Thyroid gland (tissue), 4 donors: ENCODE data around the gene HOXC6.

Source experiments
- POLR2A ChIP-seq, 2 donors: fragments of 450-650 bp; IDR thresholded peaks; one replicate each; pipeline ENCODE4 v1.6.1; 2017; ENCODE audit warnings: antibody characterized with exemption in 2 of 2, mild to moderate bottlenecking in 2 of 2, moderate library complexity in 1 of 2
- TF ChIP-seq, protein P1 (sequence below), 6 experiments: fragments of 200-600 bp in 3 of 6; fragments of 450-650 bp in 3 of 6; sonication (generic) in 3 of 6; IDR thresholded peaks; one replicate each; pipeline ENCODE4 v1.5.1; 2016 to 2019; ENCODE audit warnings: antibody characterized with exemption in 6 of 6, mild to moderate bottlenecking in 2 of 6, inconsistent platforms in 1 of 6, moderate library complexity in 1 of 6

DNA sequence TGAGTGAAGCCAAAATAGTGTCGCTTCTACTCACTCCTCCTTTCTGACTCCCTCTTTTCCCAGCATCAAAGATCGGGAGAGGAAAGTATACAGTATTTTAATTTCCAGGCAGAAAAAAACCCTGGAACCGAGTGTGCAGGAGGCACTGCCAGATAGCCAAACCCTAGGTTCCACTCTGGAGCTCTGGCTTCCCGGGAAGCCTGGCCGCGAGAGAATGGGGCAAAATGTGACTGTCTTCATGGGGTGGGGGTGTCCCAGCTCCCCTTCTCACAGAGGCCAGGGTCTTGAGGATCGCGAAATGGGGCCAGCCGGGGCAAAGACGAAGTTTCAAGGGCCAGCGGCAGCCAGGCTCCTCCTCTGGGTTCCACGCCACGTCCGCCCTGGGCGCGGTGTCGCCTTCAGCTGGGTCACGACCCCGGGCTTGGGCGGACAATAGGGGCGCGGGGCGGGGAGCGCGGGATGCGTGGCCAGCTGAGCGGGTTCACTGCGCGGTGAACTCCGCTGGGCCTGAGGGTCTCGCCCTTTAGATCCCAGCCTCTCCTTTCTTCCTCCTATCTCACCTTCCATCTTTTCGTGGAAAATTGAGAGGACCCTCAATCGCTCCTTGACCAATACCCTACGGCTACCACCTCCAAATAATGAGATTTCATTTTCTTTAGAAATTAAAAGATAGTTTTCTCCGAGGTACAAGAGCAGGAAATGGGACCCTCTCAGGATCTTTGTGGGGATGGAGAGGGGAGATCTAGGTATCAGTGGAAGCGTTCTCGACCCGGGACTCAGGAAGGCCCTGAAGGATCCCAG is 32.1 kb downstream of the HOXC6 start:
- TF ChIP-seq, protein P1, sequence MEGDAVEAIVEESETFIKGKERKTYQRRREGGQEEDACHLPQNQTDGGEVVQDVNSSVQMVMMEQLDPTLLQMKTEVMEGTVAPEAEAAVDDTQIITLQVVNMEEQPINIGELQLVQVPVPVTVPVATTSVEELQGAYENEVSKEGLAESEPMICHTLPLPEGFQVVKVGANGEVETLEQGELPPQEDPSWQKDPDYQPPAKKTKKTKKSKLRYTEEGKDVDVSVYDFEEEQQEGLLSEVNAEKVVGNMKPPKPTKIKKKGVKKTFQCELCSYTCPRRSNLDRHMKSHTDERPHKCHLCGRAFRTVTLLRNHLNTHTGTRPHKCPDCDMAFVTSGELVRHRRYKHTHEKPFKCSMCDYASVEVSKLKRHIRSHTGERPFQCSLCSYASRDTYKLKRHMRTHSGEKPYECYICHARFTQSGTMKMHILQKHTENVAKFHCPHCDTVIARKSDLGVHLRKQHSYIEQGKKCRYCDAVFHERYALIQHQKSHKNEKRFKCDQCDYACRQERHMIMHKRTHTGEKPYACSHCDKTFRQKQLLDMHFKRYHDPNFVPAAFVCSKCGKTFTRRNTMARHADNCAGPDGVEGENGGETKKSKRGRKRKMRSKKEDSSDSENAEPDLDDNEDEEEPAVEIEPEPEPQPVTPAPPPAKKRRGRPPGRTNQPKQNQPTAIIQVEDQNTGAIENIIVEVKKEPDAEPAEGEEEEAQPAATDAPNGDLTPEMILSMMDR (IDR thresholded peaks at IDR 0.05), result no peak
- no peak for TF ChIP-seq POLR2A (IDR thresholded peaks at IDR 0.05)
